HG03565 (cell line): ENCODE results near the gene ADAMTS15.

Source experiments
- ATAC-seq: cut with Tn5 transposase; IDR thresholded peaks from one replicate; pipeline ENCODE4 v1.9.1; 2021; ENCODE audit warnings: mild to moderate bottlenecking, moderate library complexity; ENCODE audit not compliant: unreplicated experiment

The ADAMTS15 gene

GRCh38 chr11:130457623-130458409 lies 9.4 kb downstream of the ADAMTS15 start:
- no peak for ATAC-seq

DNA sequence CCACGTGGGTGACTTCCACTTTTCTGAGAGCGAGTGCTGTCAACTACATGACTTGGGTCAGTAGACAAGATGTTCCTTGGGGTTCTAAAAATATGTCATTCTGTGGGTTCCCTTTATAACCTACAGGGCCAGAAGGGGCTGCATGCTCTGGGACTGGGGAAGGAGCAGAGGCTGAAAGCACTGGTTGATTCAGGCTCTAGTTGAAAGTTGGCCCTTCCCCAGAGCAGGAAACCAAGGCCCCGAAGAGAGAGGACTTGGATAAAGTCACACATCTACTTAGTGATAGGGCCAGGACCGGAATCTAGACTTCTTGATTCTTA lies 9.9 kb downstream of the ADAMTS15 start:
- no peak for ATAC-seq

DNA sequence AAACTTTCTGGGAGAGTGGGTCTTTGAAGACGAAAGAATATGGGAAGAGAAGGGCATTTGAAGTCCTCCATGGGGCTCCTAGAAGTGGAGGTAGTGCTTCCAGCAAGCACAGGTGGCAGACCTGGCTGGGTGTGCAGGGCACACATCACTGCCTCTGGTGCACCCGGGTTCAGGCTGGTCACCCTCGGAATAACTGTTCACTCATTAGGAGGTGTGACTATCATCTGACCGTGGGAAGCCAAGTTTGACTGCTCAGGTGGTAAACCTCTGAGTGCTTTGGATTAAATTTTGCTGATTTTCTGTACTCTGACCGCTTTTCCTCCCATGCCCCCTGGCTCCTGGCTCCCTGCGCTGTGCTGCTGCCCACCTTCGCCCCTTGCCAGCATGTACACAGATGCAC lies 11.1 kb downstream of the ADAMTS15 start:
- no peak for ATAC-seq

DNA sequence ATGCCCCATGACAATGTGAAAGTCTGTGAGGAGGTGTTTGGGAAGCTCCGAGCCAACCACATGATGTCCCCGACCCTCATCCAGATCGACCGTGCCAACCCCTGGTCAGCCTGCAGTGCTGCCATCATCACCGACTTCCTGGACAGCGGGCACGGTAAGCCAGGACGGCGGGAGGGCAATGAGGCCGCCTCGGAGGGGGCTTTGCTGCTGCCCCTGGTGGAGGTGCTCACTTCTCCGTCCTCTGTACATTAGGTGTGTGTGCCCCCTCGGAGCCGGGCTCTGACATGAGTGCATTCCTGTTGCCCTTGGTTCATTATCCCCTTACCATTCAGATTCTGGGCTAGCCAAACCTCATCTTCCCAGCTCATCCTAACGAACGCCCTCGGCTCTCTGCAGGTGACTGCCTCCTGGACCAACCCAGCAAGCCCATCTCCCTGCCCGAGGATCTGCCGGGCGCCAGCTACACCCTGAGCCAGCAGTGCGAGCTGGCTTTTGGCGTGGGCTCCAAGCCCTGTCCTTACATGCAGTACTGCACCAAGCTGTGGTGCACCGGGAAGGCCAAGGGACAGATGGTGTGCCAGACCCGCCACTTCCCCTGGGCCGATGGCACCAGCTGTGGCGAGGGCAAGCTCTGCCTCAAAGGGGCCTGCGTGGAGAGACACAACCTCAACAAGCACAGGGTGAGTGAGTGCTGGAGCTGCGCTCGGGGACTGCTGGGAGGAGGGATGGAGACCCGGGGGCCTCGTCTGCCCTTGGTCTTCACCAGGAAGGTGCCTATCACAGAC lies 13.8 kb downstream of the ADAMTS15 start:
- ATAC-seq: no peak

DNA sequence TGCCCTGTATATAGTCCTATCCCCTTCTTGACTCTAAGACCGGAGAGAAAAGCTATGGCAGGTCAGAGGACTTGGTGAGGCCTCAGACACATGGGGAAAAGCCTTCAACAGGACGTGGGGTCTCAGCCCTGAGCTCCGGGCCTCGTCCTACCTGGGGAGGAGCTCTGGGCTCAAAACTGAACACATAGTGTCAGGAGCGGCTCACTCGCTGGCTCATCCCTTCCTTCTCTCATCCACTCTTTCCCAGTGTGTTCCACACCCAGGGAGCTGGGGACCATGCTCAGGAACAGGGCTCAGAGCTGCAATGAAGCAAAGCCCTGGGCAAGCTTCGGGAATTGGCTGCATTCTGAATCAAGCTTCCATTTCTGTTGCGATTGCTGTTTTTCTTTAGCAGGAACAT lies 14.5 kb downstream of the ADAMTS15 start:
- no peak for ATAC-seq

GRCh38 chr11:130464291-130464812 lies 15.9 kb downstream of the ADAMTS15 start:
- ATAC-seq: no peak

DNA sequence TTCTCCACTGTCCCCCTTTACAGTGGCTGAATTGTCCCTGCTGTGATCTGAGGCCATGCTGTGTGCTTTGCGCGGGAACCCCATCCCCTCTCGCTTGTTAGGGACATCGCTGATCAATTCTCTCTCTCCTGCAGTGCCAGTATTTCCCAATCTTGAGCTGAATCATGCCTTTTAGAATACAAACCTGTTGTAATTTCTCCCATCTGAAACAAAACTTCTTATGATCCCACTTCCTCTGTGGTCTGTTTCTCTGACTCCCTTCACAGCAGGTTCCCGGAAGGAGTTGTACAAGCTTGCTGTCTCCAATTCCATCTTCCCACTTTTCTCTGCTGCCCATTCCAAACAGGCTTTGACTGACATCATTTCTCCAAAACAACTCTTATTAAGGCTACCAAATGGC lies 16.8 kb downstream of the ADAMTS15 start:
- no peak for ATAC-seq

- no peak for ATAC-seq
Observed at GRCh38 chr11:130467116-130467900, 18.9 kb downstream of the ADAMTS15 start.

DNA sequence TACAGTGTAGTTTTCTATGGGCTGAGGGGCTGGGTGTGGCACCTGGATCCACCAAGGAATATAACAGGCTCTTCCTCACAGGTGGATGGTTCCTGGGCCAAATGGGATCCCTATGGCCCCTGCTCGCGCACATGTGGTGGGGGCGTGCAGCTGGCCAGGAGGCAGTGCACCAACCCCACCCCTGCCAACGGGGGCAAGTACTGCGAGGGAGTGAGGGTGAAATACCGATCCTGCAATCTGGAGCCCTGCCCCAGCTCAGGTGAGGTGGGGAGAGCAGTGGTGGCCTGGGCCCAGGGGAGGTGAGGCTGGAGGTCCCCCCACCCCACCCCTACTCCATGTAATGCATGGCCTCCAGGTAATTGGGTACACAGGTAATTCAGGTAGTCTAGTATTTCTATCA lies 20.7 kb downstream of the ADAMTS15 start:
- no peak for ATAC-seq

DNA sequence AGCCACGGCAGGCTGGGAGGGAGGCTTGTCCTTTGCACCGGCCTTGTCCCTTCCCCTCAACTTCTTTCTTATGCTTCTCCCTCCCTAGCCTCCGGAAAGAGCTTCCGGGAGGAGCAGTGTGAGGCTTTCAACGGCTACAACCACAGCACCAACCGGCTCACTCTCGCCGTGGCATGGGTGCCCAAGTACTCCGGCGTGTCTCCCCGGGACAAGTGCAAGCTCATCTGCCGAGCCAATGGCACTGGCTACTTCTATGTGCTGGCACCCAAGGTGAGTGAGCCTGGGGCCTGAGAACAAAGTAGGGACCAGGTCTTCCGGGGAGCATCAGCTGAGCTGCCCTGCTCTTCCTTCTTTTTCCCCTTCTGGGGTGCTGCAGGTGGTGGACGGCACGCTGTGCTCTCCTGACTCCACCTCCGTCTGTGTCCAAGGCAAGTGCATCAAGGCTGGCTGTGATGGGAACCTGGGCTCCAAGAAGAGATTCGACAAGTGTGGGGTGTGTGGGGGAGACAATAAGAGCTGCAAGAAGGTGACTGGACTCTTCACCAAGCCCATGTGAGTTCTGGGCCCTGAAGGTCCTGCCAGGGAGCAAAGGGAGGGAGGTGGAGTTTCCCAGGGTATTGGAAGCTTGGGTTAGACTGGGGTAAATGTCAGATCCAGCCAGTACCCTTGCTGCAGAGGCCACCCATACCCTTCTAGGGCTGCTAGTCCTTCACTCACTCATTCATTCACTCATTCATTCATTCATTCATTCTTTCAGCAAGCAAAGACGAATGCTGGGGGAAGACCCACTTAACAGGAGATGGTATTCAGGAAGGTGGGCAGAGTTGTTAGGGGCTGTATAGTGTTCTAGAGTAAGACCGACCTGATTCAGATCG lies 22.6 kb downstream of the ADAMTS15 start:
- no peak for ATAC-seq

DNA sequence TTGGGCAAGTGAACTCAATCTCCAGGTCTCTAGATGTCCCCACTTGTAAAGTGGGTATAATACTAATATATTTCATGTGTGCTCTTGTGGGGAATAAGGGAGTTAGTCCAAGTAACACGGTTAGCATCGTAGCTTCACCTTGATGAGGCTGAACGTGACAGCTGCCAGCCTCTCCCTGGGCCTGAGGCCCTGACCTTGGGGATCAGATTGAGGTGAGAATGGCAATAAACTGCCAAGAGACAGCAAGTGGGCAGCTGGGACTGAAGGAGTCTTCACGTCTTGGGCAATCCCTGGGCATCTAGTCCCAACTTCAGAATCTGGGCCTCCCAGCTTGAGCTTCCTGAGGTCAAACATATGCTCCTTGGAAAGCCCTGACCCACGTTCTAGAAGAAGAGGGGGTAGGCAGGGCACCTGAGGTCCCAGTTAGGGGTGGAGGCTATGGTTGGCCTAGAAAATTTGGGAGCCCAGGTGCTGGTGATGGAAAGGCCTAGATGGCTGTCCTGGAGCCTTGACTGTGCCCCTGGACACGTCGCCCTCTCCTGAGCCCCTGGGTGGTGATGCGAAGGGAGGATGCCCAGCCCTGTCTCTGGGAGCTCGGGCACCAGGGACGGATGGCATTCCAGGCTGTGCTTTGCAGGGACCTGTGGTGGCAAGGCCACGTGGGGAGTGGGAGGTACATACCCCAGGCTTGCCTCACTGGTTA lies 23.4 kb downstream of the ADAMTS15 start:
- no peak for ATAC-seq

GRCh38 chr11:130472434-130472961 lies 24.1 kb downstream of the ADAMTS15 start:
- ATAC-seq: no peak

GRCh38 chr11:130473056-130473794 lies 24.8 kb downstream of the ADAMTS15 start:
- no peak for ATAC-seq

DNA sequence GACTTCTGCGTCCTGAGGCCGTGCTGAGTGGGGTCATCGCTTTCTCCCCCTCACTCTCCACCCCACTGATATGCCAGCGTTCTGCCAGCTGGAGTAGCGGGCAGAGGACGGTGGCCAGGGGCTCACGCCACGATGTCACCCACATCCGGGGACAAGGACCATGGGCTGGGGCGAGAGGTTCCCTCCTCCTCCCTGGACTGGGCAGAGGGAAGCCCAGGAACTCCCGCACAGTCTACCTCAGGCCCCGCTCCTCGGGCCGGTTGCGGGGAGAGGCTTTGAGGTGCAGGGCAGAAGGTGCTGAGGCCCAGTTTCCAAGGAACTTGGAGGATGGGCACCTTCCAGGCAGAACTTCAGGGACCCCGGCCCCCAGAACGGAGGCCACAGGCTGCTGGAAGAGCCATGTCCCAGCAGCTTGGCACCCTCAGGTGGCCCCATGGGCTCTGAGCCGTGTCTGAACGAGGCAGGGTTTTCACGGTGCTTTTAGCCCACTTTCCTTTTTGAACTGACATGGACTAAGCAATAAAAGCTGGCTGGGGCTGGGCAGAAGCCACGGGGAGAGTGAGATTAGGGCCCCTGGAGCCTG lies 25.4 kb downstream of the ADAMTS15 start:
- no peak for ATAC-seq

DNA sequence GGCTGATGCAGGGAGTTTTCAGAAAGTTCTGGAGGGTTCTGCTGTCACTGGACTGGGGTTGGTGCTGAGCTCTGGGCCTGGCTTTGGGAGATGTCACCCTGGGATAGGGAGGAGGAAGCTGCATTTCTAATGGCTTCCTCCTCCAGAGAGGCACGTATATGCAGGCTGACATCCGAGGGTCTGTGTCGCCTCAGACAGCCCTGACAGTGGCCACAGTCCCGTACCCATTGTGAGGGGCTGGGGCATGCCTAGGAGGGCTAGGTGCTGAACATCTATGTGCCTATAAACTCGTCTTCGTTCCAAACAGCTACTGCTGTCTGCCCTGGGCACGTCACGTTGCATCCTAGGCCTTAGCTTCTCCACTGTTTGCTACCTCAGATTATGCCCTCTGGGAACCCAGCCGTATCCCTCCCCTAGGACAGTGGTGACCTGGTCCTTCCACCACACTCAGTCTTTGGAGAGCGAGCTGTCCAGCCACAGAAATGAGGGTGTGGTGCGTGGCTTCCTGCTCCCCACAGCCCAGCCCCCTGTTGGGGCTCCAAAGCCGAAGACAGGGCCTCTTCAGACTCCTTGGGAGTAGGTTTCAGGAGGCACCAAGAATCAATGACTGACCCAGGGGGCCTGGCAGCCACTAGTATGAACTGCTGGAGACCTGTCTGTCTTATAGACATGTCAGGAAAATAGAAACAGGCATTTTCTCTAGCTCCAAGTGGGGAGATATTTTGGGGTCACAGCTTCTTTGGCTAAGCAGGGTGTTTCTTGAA lies 26.4 kb downstream of the ADAMTS15 start:
- ATAC-seq: no peak

DNA sequence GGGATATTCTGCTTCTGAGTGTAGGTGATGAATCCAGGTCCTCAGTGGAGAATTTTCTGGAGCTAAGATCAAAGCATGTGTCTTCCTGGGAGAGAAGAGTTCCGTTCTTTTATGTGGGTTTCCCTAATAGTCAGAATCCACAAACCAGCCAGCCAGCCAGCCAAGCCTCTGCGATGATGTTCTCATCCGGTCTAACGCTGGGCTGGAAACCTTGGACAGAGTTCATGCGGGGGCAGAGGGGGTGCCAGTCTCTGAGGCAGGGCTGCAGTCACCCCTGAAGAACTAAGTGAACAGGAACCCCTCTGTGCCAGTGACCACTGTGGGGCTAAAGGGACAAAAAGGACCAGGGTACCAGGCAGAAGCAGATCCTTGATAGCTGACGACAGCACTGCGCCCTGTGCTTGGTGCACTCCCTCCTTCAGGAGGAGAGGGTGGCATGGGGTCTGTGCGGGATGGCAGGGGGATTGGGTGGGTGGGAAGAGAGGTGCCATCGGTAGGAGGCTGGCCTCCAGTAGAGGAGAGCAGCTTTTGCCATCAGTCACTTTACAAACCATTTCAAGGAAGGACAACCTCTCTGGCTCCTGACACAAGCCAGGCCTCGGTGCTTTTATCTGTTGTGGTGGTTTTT lies 27.1 kb downstream of the ADAMTS15 start:
- no peak for ATAC-seq

- ATAC-seq: no peak
Observed at GRCh38 chr11:130476200-130476921, 27.9 kb downstream of the ADAMTS15 start.
